Adipocyte (in vitro differentiated cells): Measurements from ENCODE around the gene STUM.

Source experiments
- DNase-seq: peaks from one replicate; pipeline ENCODE4 v3.0.0-alpha.2; 2015; ENCODE audit warnings: low read depth
- H3K27me3 ChIP-seq: replicated peaks from 2 replicates; pipeline ENCODE4 v1.7.0; 2013; ENCODE audit warnings: mild to moderate bottlenecking, low read length, moderate library complexity; ENCODE audit not compliant: control insufficient read depth, insufficient read depth
- H3K36me3 ChIP-seq: 2 replicates; pipeline ENCODE4 v1.7.0; 2013; ENCODE audit warnings: low read length, mild to moderate bottlenecking, moderate library complexity; ENCODE audit not compliant: control insufficient read depth, insufficient read depth, severe bottlenecking
- H3K4me1 ChIP-seq: 2 replicates; pipeline ENCODE4 v1.7.0; 2013; ENCODE audit warnings: mild to moderate bottlenecking, low read length, moderate library complexity; ENCODE audit not compliant: control insufficient read depth, insufficient read depth
- H3K4me3 ChIP-seq: 2 replicates; pipeline ENCODE4 v1.7.0; 2013; ENCODE audit warnings: mild to moderate bottlenecking, low read length, moderate library complexity
- H3K9ac ChIP-seq: 2 replicates; pipeline ENCODE4 v1.7.0; 2013; ENCODE audit warnings: mild to moderate bottlenecking, low read length, moderate library complexity
- H3K9me3 ChIP-seq: 2 replicates; pipeline ENCODE4 v1.7.0; 2013; ENCODE audit warnings: mild to moderate bottlenecking, low read length, moderate library complexity; ENCODE audit not compliant: control insufficient read depth

STUM gene

DNA sequence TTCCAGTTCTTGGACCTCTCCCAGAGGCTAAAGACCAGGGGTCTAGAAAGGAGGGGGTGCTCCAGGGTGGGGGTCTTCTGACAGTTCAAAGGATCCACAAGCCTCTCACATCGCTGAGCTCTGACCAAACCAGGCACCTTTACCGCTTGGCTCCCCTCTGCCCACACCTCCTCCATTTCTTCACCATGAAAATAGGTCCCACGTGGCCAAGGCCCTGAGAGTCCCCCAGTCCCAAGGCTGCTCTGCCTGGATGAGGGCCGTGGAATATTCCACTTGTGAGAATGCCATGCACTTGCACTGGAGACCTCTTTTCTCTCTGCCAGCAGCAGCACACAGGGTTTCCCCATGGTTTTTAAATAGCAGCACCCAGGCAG lies 103.2 kb downstream of the STUM start:
- Histone ChIP-seq H3K36me3 (peaks cover 17% of the 10 kb centered on the region), H3K9me3 (no peaks in the 10 kb centered on the region), H3K9ac (no peak overlapping the region), H3K4me3 (no peak overlapping the region), H3K27me3 (no peaks in the 10 kb centered on the region), H3K4me1 (peaks cover 12% of the 10 kb centered on the region)
- DNase-seq = no peak

DNA sequence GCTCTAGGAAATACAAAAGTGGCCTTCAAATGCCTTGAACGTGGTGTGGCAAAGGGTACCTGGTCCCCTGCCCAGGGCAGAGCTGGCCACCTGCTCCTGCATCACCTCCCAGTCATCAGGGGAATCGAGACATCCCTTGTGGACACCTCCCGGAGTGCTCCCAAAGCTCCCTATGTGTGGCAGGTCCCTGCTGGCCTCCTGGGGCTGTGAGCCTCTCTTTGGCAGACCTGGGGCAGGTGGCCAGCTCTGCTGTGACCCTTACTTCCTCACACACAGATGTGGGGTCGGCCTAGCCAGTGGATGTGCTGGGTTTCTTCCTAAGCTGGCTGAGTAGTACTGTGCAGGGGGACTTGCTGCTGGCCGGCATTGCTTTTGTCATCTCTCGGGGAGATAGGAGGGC lies 104.0 kb downstream of the STUM start:
- peaks cover 20% of the 10 kb centered on the region for H3K4me1 ChIP-seq

DNA sequence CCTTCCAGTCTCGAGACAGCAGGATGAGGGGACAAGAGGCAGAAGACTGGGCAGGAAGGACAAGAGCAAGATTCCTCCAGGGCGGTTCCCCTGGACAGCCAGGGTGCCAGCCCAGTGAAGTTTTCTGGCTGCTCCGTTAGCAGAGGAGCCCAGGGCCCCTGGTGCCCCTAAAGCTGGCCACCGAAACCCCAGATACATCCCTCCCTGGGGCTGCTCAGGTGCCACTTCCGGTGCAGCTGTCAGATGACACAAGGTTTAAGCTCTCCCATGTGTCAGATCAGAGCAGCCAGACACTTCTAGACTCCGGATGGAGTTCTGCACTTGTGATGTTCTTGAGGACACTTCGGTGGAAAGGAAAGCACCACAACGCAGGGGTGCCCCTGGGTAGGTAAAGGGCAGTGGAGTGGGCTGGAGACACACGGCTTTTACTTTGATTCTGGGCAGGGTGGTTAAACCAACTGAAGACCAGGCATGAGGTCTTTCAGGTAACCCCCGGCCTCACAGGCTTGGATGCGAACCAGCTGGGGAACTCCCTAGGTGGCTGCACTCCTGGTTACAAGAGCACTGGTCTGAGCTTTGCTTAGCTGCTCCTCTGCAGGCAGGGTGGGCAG lies 104.9 kb downstream of the STUM start:
- H3K9ac ChIP-seq = no peak overlapping the region
- peaks cover under 1% of the 10 kb centered on the region for H3K36me3 ChIP-seq
- DNase-seq = no peak
- H3K4me3 ChIP-seq = no peak overlapping the region
- H3K27me3 ChIP-seq = no peaks in the 10 kb centered on the region
- H3K4me1 ChIP-seq = peaks cover 23% of the 10 kb centered on the region
- H3K9me3 ChIP-seq = no peaks in the 10 kb centered on the region

More for the DNA sequence above, 104.0 kb downstream of the STUM start:
- peaks cover 8% of the 10 kb centered on the region for H3K36me3 ChIP-seq
- H3K9ac ChIP-seq = no peak overlapping the region
- H3K4me3 ChIP-seq = no peak overlapping the region
- H3K27me3 ChIP-seq = no peaks in the 10 kb centered on the region
- DNase-seq = no peak
- no peaks in the 10 kb centered on the region for H3K9me3 ChIP-seq

DNA sequence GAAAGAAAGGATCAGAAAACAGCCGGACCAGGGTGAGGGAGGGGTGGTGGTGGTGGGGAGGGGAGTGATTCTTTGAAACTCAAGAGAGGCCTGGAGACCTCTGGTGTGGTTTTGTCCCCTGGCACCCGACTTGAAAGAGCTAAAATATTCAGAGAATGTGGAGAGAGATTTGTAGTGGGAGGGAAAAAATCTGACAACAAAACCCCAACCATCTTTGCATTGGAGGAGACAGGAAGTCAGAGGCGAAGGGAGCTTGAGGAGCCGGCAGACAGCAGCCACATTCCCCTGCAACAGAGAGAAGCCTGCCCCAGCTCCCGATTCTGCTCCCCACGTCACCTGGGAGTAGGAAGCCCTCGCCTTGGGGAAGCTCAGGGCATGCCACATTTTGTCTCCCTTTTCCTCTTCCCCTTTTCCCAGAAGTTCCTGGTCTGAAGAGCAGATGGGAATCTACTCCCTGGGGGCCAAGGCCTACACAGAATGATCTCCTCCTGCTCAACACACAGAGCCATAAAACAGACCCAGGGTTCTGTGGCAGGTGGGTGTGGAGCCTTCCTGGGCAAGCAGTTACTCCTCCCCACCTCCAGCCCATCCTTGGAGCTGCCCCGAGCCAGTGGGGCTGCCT lies 105.6 kb downstream of the STUM start:
- no peaks in the 10 kb centered on the region for H3K9me3 ChIP-seq
- H3K4me1 ChIP-seq = peaks cover 23% of the 10 kb centered on the region
- H3K36me3 ChIP-seq = no peaks in the 10 kb centered on the region
- H3K4me3 ChIP-seq = no peak overlapping the region
- H3K27me3 ChIP-seq = no peaks in the 10 kb centered on the region
- no peak overlapping the region for H3K9ac ChIP-seq
- peak; percentile 57 for DNase-seq

DNA sequence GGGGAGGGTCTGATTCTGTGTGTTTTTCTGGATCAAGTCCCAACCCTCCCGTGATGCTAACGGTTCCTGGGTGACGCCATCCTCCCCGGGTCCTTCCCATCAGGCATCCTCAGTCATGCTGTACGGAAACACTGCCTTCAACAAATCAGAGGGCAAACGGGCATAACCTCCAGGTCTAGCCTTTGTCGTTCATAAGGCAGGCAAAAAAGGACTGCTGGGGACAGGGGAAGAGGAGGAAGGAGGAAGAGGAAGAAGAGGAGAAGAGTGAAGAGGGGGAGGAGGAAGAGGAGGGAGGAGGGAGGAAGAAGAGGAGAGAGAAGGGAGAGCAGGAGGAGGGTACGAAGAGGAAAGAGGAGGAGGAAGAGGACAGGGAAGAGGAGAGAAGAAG lies 106.1 kb downstream of the STUM start:
- no peaks in the 10 kb centered on the region for H3K27me3 ChIP-seq
- no peak overlapping the region for H3K9ac ChIP-seq
- no peak for DNase-seq
- H3K4me1 ChIP-seq = peaks cover 23% of the 10 kb centered on the region
- no peaks in the 10 kb centered on the region for H3K9me3 ChIP-seq
- no peak overlapping the region for H3K4me3 ChIP-seq
- no peaks in the 10 kb centered on the region for H3K36me3 ChIP-seq

DNA sequence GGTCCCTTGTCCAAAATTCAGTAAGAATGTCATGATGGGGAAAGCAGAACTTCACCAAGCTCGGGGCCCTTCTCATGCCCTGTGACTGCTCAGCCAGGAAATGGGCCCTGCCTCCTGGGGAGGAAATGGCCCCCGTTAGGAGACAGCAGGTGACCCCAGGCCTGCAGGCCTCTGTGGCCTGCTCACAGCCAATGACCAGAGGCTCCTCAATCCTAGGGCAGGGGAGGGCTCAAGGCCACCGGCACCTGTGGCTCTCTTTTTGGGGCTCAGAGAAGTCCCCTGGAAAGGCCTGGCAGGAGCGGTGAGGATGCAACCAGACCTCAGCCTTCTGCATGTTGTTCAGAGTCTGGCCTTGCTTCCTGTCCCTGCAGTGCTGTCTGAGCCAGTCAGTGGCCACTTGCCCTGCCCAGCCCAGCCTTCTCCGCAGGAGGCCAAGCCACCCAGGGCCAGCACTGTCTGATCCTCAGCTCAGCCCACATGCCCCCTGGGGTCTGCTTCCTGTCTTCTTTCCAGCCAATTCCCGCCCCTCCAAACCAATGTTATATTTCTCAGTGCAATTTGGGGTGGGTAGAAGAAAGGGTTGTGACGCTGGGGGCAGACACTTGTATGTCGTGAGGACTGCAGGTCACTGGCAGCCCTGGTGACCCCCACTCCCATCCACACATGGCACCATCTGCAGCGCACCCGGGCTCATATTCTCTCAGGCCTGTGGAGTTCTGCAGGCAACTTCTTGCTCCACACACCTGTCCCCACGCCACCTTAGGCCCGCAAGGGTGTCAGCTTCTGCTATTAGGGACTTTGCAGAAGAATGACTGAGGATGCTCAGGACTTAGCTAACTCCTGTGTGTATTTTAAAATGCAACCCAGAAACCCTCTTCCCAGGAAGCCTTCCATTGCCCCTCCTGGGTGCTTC lies 106.9 kb downstream of the STUM start:
- no peak for DNase-seq
- Histone ChIP-seq H3K4me1 (peaks cover 29% of the 10 kb centered on the region), H3K4me3 (no peak overlapping the region), H3K9ac (no peak overlapping the region), H3K36me3 (no peaks in the 10 kb centered on the region), H3K9me3 (no peaks in the 10 kb centered on the region), H3K27me3 (no peaks in the 10 kb centered on the region)

DNA sequence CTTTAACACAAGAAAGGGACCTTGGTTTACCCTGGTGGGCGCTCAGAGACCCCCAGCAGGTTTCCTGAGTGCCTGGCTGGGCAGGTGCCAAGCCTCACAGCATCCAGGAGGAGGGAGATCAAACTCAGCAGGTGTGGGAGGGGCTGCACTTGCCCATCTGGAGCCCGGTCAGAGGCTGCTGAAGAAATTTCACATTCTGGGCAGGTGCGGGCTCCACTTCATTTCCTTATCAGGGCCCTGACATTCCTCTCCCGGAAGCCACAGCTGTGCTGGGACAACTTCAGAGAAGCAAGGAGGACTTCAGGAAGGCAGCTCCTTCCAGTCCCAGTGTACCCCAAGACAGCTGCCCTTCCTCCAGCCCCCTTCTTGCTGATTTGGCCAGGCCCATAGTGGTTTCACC lies 107.6 kb downstream of the STUM start:
- H3K9me3 ChIP-seq = no peaks in the 10 kb centered on the region
- H3K4me3 ChIP-seq = peak overlapping the region; percentile 1
- H3K27me3 ChIP-seq = no peaks in the 10 kb centered on the region
- peak overlapping the region; percentile 4 for H3K9ac ChIP-seq
- H3K36me3 ChIP-seq = no peaks in the 10 kb centered on the region
- peaks cover 35% of the 10 kb centered on the region for H3K4me1 ChIP-seq
- DNase-seq = no peak

DNA sequence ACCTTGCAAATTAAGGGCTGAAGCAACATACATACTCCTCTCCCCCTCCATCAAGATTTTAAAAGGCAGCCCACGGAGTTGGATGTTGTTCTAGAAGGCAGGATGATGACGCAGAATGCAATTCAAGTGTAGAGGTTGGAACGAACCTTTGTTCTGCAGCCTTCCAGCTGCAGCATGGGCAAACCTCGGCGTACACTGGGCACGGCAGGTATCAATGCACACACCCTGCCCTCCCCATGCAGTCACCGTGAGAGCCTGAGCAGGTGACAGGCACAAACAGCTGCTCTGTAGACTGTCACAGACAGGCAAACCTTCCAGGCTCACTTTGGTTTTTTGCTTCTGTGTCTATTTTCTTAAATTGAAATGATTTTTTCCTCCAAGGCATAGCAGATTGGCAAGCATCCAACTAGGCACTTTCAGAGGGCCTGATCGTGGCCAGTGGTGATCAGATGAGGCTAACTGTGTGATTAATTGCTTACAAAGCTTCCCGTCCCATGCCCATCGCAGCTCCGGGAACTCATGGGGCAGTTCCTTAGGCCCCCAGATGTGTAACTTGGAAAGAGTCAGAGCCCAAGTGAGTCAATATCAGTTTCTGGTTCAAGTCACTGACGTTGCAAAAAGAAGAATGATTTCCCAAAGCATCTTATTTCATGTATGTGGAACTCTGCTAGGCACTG lies 108.2 kb downstream of the STUM start:
- Histone ChIP-seq H3K9ac (peak overlapping the region; percentile 5), H3K4me1 (peaks cover 40% of the 10 kb centered on the region)
- DNase-seq = peak; percentile 90

DNA sequence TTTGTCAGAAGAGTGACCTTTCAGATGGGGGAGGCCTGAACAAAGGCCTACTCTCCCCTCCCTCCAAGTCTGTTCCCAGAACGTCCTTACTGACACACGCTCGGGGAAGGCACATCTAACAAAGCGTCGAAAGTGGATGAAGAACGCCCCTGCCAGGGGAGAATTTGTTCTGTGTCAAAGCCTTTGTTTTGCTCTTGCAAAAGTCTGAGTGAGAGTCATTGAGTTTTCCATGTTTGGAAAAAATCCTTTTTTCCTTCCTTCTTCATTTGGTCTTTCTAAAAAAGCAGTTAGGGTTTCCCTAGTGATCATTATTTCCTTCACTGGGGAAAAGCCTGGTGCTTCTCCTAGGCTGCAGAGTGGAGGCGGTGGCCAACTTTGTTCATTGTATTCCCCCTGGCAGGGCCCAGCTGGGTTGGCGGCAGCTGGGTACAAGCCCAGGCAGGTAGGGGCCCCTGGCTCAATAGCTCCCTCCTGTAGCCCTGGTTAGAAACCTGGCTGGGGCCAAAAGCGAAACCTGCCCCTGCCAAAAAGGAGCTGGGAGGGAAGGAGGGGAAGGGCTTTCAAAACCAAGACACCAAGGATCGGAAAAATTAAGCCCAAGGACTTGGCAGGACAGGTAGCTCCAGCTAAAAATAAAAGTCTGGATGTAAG lies 109.5 kb downstream of the STUM start:
- H3K9ac ChIP-seq = no peak overlapping the region
- peaks cover 52% of the 10 kb centered on the region for H3K4me1 ChIP-seq
- no peaks in the 10 kb centered on the region for H3K9me3 ChIP-seq
- H3K4me3 ChIP-seq = no peak overlapping the region
- no peak for DNase-seq
- H3K36me3 ChIP-seq = no peaks in the 10 kb centered on the region
- no peaks in the 10 kb centered on the region for H3K27me3 ChIP-seq

More for the DNA sequence above, 108.2 kb downstream of the STUM start:
- no peaks in the 10 kb centered on the region for H3K9me3 ChIP-seq
- H3K4me3 ChIP-seq = peak overlapping the region; percentile 1
- no peaks in the 10 kb centered on the region for H3K36me3 ChIP-seq
- no peaks in the 10 kb centered on the region for H3K27me3 ChIP-seq

DNA sequence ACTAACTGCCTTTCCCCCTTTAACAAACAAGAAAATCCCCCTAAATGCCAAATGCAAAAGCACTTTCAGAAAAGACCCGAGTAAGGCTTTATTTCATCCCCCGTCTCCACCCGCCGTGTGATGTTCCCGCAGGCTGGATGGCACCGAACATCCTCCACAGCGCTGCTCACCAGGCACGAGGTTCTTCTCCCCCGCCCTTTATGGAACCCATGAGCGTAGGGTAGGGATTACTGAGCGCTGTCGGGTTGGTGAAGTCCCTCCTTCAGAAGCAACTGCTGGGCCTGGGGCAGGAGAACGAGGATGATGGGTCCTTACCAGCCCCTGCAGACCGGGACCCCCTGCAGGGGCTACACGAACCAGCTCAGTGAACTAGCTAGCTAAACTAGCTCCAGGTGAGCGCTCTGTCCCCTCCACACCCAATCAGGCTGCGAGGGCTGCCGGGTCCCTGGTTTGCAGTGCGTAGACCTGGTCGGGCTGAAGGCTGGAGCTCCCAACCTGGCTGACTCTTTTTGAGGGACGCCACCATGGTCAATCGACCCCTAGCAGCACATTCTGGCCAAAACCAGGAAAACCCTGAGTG lies 110.1 kb downstream of the STUM start:
- no peak overlapping the region for H3K4me3 ChIP-seq
- no peaks in the 10 kb centered on the region for H3K36me3 ChIP-seq
- peaks cover 59% of the 10 kb centered on the region for H3K4me1 ChIP-seq
- no peaks in the 10 kb centered on the region for H3K27me3 ChIP-seq
- DNase-seq = no peak
- no peaks in the 10 kb centered on the region for H3K9me3 ChIP-seq
- no peak overlapping the region for H3K9ac ChIP-seq
